GM12873 (cell line): ENCODE data around the gene SACS.

Source experiments
- CTCF ChIP-seq: IDR thresholded peaks from 2 replicates; pipeline ENCODE4 v1.5.1; 2012; ENCODE audit warnings: low read depth, mild to moderate bottlenecking, moderate library complexity, low read length, control low read depth; ENCODE audit not compliant: insufficient read depth; ENCODE audit errors: missing control alignments

SACS gene

GRCh38 chr13:23450340-23451046 is 17.0 kb upstream of the SACS start:
- no peak for TF ChIP-seq CTCF

- TF ChIP-seq CTCF = no peak
Observed at GRCh38 chr13:23449398-23450162, 16.1 kb upstream of the SACS start.

GRCh38 chr13:23447927-23448326 is 14.4 kb upstream of the SACS start:
- TF ChIP-seq CTCF = no peak

- no peak for TF ChIP-seq CTCF
Observed at GRCh38 chr13:23445794-23446193, 12.3 kb upstream of the SACS start.

GRCh38 chr13:23443878-23444277 is 10.4 kb upstream of the SACS start:
- no peak for TF ChIP-seq CTCF

GRCh38 chr13:23443110-23443509 is 9.6 kb upstream of the SACS start:
- TF ChIP-seq CTCF = no peak

GRCh38 chr13:23440821-23441618 is 7.5 kb upstream of the SACS start:
- TF ChIP-seq CTCF = no peak
